GM12801 (cell line): Measurements from ENCODE around the gene SORCS2.

Experiments
- TF ChIP-seq, protein P1 (sequence below): IDR thresholded peaks from one replicate; pipeline ENCODE4 v1.5.1; 2011; ENCODE audit warnings: control low read depth; ENCODE audit not compliant: insufficient read length; ENCODE audit errors: extremely low read depth

Gene SORCS2

DNA sequence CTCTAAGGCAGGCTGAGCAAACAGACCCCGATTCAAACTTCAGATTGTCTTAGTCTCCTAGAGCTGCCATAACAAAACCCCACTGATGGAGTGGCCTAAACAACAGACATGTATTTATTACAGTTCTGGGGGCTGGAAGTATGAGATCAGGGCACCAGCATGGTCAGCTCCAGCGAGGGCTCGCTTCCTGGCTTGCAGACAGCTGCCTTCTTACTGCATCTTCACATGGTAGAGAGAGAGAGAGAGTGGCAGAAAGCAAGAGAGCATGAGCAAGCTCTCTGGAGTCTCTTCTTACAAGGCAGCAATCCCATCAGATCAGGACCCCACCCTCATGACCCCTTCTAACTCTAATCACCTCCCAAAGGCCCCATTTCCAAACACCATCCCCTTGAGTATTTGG is 22.3 kb upstream of the SORCS2 start:
- TF ChIP-seq, protein P1, sequence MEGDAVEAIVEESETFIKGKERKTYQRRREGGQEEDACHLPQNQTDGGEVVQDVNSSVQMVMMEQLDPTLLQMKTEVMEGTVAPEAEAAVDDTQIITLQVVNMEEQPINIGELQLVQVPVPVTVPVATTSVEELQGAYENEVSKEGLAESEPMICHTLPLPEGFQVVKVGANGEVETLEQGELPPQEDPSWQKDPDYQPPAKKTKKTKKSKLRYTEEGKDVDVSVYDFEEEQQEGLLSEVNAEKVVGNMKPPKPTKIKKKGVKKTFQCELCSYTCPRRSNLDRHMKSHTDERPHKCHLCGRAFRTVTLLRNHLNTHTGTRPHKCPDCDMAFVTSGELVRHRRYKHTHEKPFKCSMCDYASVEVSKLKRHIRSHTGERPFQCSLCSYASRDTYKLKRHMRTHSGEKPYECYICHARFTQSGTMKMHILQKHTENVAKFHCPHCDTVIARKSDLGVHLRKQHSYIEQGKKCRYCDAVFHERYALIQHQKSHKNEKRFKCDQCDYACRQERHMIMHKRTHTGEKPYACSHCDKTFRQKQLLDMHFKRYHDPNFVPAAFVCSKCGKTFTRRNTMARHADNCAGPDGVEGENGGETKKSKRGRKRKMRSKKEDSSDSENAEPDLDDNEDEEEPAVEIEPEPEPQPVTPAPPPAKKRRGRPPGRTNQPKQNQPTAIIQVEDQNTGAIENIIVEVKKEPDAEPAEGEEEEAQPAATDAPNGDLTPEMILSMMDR = no peak

DNA sequence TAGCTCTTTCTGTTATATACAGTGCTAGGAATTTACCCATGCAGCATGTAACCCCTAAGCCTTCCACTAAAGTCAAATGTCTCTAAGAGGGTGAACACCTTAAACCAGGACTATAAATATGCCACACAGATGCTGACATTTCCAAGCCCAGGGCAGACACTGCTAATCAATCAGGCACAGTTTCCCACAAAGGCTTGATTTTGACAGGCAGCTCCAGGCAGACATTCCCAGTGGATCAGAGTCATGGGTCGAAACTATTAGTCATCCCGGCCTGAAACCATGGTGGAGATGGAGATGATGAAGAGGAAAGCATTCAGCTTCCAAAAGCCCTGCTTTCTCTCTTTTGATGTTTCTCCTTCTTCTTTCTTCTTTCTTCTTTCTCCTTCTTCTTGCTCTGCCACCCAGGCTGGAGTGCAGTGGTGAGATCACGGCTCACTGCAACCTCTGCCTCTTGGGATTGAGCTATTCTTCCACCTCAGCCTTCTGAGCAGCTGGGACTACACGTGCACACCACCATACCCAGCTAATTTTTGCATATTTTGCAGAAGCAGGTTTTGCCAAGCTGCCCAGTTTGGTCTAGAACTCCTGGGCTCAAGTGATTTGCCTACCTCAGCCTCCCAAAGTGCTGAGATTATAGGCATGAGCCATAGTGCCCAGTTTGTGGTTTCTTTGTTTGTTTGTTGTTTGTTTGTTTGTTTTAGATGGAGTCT is 21.0 kb upstream of the SORCS2 start:
- TF ChIP-seq, protein P1 = no peak

DNA sequence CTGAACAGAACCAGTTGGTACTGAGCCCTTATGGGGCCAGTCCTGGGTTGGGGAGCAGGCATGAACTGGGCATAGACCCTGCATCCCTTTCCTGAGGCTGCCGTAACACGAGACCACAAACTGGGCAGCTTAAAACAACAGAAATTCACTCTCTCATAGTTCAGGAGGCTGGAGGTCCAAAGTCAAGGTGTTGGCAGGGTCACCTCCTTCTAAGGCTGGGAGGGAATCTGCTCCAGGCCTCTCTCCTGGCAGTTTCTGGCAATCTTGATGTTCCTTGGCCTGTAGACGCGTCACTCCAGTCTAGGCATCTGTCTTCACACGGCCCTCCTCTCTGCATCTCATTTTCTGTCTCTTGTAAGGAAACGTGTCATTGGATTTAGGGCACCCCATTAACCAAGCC is 19.8 kb upstream of the SORCS2 start:
- TF ChIP-seq, protein P1 = no peak

DNA sequence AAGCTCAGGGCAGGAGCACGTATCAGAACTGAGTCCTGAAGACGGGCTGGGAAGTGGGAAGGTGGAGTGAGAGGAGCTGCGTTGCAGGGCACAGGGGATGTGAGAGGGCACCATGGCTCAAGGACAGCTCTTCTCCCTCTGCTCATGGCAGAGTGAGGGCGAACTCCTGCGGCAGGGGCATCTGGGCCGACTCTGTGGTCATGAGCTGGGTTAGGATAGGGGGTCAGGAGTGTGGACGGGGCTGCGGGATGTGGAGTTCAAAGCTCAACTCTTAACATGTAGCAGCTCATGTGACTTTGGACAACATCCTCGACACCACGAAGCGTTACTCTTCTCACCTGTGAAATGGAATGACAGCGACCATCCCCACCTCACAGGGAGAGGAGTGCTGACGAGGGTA is 19.4 kb upstream of the SORCS2 start:
- TF ChIP-seq, protein P1 = no peak

DNA sequence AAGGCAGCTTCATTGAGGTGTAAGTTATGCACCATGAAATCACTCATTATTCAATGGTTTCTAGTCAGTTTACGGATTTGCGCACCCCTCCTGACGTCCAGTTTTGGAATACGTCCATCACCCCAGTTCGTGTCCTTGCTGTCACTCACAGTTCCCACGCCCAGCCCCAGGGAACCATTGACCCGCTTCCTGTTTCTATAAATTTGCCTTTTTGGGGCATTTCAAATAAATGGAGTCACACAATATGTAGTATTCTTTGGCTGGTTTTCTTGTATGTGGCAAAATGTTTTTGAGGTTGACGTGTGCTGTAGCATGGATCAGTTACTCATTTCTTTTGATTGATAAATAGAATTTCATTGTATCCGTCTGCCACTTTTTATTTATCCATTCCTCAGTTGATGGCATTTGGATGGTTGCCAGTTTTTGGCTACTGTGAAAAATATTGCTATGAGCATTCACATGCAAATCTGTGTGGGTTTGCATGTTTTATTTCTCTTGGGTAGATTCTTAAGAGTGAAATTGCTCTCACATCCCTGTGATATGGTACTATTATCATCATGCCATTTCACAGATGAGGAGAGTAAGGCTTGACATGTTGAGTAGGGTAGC is 18.4 kb upstream of the SORCS2 start:
- TF ChIP-seq, protein P1 = no peak

DNA sequence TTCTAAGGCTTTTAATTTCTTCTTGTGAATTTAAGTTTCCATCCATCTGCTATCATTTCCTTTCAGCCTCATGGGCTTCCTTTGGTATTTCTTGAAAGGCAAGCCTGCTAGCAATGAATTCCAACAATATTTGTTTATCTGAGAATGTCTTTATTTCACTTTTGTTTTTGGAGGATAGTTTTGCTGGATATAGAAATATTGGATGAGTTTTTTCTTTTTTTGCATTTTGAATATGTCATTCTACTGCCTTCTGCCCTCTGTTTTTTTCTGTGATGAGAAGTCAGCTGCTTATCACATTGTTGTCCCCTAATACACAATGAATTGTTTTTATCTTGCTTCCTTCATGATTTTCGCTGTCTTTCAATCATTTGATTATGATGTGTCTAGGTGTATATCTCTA is 13.2 kb upstream of the SORCS2 start:
- TF ChIP-seq, protein P1 = no peak

DNA sequence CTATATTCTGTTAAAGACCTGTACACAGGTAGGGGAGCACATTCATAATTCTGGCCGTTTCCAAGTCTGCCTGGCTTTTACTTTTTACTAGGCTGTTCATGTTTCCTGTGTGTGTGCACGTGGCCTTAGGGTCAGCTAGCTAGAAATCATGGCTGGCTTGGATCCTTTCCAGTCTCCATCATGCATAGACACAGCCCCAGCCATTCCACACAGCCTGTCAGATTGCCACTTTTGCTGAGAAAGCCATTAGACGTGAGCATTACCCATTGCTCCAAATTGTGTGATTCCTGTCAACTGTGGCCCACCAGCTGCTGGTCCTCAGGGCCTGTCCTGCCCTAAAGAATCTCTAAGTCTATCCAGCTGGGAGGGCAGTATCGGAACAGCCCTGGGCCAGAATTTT is 11.4 kb upstream of the SORCS2 start:
- TF ChIP-seq, protein P1 = no peak
